ENCODE measurements around the gene TRIM8.

GRCh38 chr10:102617041-102617440 lies 27.2 kb upstream of the TRIM8 start:
- TF ChIP-seq CTCF (conservative IDR thresholded peaks at IDR 0.05) (no peak), EZH2 (IDR thresholded peaks at IDR 0.05; ENCODE audit: low read depth) (no peak)
